NCI-H146 (cell line): Measurements from ENCODE around the gene PMEPA1.

ENCODE experiments used
- DNase-seq: peaks from one replicate; lab custom pipeline; 2025; lab: John Stamatoyannopoulos, UW

The PMEPA1 gene

DNA sequence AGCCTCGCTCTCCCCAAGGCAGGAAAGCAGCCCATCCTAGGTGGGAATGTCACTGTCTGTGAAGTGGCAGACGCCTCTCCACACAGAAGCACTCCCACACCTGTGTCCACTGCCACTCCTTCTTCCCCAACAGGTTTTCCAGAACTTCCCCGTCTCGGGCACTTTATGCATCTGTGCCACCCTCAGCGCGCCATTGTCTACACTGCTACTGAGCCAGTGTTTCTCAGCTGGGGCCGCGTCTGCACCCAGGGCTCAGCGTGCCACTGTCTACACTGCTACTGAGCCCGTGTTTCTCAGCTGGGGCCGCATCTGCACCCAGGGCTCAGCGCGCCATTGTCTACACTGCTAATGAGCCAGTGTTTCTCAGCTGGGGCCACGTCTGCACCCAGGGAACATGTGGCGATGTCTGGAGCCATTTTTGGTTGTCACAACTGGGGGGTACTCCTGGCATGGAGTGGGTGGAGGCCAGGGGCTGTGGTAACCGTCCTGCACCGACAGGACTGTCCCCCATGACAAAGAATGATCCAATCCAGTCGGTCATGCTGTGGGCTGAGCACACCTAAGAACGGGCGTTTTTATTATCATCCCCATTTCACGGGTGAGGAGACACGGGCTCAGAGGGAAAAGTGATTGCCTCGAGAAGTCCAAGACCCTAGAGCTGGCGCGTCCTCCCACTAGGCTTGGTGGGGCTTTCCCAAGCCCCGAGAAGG, 47.9 kb downstream of the PMEPA1 start:
- no peak for DNase-seq

DNA sequence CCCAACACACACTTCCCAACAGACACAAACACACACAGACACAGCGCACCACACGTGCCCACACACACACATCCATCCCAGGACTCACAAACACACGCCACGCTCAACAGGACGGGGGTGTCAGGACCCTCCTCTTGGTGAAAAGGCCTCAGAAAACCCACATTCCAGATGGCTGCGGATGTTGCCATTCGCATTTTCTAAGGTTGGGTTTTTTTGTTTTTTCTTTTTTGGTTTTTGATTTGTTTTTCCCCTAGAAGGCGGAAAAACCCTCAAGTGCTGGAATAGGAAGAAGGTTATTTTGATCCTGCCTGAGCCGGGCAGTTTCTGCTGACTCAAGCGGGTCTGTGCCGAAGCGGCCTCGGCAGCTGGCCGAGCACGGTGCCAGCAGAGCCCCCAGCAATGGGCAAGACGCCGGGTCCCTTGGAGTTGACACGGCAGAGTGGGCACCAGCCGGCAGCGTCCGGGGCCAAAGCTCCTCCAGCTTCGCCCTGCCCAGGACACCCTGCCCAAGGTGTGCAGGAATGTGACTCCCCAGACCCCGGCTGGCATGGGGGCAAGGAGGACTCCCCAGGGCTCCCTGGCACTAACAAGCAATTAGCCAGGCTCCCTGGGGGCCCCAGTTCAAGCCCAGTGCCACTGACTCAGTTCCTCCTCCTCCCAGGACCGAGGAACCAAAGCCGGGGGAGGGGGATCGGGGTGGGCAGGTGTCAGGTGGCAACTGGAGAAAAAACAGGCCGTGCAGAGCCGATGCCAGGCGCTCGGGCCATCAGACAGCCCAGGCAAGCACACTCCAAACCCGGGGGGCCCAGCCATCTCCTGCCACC, 48.7 kb downstream of the PMEPA1 start:
- DNase-seq: no peak

DNA sequence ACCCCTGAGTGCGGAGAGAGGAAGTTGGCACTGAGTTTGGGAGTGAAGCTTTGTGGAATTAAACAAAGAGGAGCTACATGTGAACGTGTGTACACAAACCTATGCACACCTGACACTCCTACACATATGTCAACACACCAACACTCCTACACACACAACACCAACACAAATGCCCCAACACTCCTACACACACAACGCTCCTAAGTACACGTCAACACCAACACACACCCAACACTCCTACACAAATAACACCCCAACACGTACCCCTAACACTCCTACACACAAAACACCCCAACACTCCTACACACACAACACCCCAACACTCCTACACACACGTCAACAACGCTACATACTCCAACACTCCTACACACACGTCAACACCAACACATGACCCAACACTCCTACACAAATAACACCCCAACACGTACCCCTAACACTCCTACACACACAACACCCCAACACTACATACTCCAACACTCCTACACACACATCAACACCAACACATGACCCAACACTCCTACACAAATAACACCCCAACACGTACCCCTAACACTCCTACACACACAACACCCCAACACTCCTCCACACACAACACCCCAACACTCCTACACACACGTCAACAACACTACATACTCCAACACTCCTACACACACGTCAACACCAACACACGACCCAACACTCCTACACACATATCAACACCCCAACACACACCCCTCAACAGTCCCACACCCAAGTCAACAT, 49.5 kb downstream of the PMEPA1 start:
- no peak for DNase-seq

DNA sequence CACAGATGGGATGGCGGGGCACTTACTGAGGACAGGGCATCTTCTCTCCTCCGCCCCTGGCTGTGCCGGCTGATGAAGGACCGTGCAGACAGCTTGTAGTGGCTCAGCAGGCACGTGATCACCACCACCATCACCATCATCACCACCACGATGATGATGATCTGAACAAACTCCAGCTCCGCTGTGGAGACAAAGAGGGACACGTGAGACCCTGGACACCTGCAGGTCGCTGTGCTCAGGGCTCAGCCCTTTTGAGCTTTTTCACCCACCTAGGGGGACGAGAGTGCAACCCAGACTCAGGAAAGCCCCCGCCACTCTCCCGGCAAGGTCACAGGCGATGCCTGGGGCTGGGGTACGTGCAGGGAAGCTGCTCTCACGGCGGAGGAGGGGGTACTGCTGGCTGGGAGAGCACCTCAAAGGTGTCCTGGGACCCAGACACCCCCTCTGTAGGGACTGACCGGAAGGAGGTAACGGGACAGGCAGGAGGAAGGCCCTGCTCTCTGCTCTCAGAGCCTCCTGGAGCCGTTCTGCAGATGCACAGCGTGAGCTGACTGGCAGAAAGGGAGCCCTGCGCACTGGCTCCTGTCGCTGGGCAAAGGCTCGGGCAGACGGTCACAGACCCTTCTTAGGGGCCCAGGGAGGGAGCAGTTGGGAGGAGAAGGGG, 50.2 kb downstream of the PMEPA1 start:
- DNase-seq: no peak

DNA sequence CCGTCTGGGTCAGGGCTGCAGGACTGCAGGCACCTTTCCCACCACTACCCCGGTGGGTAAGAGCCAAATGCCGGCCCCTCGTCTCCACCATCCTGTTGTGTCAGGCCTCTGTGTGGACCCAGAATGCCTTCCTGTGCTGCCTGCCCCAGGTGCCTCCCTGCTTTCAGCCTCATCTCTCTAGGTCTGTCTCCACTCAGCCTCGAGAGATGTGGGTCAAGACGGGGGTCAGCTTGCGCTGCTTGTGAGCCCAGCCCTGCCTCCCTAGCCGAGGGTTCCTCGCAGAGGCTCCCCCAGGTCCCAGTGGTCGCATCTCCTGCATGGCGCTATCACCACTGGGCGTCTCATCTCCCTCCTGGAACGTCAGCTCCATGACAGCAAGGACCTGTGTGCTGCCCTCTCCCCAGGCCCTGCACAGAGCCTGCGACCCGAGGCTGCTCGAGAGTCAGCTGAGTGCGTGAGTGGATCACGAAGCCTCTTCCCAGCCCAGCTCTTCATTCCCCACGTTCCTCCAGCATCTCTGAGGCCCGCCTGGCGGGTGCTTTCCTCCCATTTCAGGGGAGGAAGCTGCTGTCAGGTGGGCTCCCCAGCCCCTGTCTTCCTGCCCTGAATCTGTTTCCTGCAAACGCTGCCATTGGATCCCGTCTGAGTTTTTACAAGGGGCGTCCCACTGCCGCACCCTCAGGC, 50.8 kb downstream of the PMEPA1 start:
- no peak for DNase-seq

DNA sequence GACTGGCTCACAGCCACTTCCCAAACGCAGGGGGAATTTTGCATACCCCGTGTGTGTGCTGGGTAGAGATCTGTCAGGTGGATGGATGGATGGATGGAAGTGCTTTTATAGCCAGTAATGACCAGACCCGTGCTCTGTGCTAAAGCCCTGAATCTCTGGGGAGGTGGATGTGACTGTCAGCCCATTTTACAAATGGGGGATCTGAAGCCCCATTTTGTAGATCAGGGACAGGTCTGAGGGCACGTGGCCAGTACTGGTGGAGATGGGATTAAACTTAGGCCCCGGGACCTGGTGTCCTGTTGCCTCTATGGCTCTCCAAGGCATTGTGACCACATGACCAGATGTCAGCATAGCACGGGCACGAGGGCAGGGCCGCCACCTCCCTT, 51.4 kb downstream of the PMEPA1 start:
- DNase-seq: no peak

DNA sequence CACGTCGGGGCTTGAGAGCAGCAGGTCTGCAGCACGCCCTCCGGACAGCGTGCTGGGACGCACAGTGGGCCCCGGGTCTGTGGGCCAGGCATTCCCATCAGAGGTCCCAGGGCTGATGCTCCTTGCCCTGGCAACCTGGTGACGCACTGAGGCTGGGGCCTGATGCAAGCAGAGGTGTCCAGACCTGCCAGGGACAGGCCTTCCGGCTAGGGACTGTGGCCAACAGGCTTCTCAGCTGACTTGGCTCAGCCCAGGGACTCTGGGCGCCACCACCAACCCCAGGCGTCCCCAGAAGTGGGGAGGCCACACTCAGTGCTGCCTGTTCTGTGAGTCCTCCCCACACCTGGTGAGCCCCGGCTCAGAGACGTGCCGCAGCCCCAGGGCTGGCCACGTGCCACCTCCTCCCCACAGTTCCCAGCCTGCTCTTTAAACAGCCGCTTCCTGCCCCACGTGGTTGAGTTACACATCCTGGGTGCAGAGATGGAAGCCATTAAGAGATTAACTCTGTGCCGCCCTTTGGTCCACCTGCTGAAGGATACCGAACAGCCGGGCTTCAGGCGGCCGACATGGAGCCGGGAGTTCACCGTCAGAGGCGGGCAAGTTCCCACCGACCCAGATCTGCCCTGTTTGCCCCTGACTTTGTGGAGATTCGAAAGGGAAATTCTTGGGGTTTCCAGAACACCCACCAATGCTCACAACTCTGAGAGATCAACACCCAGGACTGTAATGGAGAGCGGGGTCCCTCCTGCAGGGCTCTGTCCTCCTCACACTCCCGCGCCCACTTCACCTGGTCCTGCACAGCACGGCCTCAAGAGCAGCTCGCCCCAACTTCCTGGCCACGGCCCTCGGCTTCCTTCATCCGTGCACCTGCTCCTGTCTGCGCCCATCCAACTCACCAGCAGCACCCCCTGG, 52.0 kb downstream of the PMEPA1 start:
- DNase-seq: no peak

DNA sequence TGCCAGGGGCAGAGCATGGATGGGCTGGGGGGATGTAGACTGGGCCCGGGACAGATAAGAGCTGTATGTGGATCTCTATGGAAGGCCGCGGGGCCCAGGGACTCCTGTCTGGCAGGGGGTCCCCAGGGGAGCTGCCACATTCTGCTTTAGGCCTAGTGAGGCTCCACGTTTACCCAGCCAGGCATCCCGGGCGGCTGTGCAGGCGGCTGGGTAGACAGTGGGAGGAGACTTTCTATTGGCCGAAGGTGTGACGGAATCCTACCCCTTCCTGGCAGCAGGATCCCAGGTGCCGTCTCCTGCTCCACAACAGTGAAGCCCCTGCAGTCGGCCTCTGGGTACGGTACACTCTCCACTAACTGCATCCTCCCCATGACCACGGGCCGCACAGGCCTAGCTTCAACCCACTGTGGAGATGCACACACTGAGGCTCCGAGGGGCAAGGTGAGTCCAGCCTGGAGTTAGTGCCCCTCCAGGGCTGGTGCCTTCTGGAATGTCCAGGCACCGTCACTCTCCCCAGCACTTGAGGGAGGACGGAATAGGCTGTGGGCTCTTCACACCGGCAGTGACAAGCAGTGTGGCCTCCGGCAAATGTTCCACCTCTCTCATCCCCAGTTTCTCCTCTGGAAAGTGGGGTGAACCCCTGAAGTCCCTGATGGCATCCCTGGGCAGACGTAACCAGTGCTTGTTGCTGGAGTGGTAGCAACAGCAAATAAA, 52.8 kb downstream of the PMEPA1 start:
- no peak for DNase-seq

DNA sequence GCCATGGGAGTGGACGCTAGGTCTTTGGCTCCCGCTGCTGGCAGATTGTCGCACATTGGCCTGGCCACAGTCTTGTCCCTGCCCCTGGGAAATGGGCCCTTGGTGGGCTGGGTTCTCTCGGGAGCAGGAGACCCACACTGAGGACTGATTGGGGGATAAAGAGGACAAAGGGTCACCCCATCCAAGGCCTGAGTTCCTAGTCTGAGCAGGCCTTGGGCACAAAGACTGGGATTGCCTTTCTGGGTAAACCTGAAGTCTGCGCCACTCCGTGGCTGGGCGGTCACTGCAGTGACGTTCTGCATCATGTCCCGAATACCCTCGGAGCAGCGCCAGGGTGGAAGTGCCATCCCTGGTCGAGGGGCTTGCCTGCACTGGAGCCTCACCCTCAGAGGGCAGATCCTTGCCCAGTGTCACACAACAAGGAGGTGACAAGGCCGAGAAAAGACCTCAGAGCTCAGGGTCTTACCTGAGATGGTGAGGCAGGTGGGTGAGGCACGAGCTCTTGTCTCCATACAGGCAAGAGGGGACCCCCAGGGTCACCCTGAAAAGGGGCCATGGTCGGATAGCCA, 53.5 kb downstream of the PMEPA1 start:
- no peak for DNase-seq

DNA sequence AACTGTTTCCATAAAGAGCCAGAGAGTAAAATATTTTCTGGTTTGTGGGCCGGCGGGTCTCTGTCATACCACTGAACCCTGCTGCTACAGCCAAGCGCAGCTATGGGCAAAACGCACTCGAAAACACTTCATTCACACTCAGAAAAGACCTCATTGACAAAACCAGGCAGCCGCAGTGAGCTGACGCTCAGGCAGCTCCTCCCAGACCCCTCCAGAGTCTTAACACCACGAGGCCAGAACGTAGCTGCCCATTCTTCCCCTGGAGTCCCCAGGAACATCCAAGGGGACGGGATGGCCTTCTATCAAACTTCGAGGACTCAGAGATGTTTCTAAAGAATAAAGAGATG, 54.0 kb downstream of the PMEPA1 start:
- no peak for DNase-seq

DNA sequence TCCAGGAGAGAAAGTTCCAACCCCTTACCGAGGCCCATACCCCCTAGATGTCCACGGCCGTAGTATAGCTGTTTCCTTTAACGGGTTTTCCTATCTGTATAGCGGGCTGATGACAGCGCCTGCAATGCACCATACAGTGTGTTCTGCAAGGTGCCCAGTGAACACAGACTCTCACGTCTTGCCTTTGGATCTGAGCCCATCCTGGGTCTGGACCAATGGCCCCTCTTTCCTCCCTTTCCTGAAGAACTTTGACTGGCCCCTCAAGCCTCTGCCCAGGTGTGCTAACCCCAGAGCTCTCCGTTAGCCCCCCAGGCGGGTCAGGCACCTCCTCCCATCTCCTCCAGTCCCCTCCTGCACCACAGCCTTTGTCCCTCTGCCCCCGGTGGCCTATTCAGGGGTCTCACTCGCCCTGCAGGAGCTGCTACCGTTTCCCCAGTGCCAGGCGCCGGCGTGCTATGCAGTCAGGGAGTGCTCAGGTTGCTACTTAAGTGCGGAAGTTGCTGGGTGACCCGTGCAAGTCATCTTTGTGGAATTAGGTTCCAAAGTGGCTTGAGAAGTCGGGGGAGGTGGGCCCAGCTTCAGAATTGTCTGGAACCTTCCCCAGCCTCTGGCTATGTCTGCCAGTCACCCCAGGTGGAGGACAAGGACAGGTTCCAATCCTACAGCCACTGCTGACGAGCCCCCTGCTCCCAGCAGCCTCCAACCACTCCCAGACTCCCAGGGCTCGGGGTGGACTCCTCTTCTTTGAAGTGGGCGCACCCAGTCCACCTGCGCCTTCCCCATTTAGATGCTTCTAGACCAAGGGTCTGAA, 54.6 kb downstream of the PMEPA1 start:
- no peak for DNase-seq

DNA sequence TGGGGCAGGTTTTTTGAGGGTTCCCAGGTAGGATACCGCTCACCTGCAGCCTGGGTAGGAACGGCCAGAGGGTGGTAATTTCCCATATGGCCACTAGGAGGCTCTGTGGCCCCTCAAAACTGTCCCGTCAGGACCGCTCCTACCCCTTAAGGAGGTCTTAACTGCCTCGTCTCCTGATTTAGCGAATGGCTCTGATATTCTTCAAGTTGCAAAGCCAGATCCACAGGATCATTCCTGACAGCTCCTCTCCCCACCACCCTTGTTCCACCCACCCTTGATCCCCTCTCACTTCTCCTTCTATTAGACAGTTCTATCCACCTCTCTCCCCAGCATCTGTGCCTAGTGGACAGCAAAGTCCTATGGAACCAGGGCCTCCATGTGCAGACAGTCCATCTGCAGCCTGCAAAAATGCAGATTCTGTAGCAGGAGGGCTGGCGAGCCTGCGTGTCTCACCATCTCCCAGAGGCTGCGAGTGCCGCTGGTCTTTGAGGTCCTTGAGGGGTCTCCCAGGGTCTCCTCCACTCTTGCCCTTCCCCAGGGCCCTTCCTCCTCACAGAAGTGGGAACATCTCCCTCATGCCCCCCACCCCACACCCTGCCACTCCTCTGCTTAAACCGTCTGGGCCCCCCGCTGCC, 55.3 kb downstream of the PMEPA1 start:
- DNase-seq: peak; percentile 56

DNA sequence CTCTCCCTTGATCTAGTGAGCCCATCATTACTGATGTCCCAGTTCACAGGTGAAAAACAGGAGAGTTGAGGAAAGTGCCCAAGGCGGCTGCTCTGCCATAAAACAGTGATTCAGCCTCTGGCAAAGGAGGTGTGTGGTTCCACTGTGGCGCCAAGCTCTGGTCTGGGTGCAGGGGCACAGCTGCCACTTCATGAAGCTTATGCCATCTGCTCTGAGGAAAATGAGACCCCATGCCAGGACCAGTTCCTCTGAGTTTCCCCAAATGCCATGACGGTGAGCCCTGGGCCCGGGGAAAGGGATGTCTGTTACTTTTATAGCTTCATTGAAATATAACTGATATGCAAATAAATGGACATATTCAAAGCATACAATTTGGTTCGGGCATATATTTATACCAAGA, 55.9 kb downstream of the PMEPA1 start:
- DNase-seq: no peak

DNA sequence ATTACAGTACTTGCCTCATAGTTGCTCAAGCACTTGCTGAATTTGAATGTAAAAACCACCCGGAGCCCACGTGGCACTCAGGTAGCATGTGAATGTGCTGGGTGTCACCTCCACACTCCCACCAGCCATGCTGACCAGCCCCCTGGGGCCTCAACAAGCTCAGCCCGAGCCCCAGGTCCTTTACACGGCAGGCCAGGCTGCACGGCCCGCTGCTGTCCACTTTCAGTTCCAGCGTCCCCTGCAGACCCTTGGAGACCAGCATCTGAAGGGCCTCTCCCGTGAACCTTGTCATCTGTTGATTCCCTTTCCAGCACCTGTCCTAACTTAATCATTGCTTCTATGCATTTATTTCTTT, 56.3 kb downstream of the PMEPA1 start:
- DNase-seq: no peak

DNA sequence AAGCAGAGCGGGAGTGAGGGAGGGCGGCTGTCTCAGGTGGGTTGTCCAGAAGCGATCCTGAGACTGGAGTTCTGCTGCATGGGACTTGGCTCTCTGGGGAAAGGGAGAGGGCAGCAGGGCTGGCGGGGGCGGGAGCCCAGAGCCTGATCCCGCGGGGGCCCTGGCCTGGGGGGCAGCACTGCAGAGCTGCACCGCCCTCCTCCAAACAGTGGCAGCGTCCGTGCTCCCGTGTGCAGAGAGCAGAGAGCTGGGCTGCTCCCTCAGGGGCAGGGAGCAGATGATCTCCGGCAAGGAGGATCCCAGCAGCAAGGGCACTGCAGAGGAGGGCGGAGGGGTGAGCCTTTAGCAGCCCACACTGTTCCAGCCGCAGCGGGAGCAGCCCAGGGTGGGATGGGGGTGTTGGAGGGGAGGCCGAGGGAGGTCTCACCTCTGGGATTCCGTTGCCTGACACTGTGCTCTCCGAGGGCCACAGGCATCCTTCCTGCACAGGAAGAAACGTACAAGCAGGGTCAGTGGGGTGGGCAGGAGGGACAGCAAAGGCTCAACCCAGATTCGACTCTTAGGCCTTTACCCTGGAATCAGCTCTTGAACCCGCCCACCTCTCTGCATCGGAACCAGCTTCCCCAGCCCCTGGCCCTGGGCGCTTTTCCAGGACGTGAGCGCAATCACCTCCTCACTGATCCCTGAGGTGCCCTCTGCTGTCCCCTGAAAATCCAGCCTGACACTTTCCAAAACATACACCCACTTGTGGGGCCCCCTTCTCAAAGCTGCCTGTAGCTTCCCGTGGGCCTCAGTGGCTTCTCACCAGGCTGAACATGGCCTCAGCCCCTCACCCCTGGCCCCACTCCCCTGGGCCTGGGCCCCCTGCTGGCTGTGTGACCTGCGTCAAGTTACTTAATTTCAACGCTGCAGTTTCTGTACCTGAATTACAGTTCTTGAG, 56.9 kb downstream of the PMEPA1 start:
- no peak for DNase-seq

DNA sequence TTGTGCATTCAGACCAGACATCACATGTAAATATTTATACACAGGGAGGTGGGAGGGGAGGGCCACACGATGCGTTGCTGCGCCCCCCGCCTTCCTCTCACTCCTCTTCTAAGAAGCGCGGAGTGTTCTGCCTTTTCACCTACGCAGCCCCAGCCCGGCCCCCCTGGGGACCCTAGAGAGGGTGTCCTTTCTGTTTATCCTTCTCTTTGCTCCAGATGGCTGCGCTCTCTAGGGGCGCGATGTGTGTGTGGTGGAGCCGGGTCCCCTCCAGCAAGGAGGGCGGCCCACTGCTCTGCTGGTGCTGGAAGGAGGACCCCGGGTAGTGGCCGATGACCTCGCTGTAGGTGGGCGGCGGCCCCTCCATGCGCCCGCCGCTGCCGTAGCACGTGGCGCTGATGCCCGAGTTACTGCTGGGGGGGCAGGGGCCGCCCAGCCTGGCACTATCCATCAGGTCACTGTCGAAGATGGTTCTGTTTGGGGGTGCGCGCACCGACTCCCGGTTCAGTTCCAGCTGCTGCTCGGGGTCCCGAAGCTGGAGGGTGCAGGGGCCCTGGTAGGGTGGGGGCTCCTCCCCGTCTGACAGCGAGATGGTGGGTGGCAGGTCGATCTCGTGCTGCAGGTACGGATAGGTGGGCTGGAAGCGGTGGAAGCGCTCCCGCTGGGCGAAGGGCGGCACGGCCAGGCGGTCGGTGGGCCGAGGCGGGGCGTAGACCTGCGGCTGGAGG, 57.8 kb downstream of the PMEPA1 start:
- DNase-seq: no peak
